Measurements from ENCODE around the gene CYP39A1. TPM values are rescaled to one million over a fixed set of nuclear protein-coding genes. Genes with fewer than 3 reads are reported as not detected.

The CYP39A1 gene
- total RNA-seq, 4 donors from 2014 or later, result 1.6 to 10.2 (median 2.3) TPM; not detected in 1

- Histone ChIP-seq H3K4me3 (no peak overlapping the region), H3K27me3 (no peaks in the 10 kb centered on the region), H3K4me1 (no peaks in the 10 kb centered on the region), H3K9me3 (no peaks in the 10 kb centered on the region), H3K27ac (no peak overlapping the region), H3K36me3 (no peaks in the 10 kb centered on the region)
- in situ Hi-C loops (cut with MboI; ENCODE audit: low pct_ligation_motif_present in 1 of 4, low pct_unique_long_range_greater_than_20kb in 1 of 4, low sequenced_read_pairs in 3 of 4) (no loop called here), intact Hi-C loops (cut with DNase I; ENCODE audit: low total_unique reads) (no loop called here)
- WGBS, 2 donors (ENCODE audit: low coverage in 1 of 2), result 49 to 88% methylated on average over 1 to 2 of the region's 2 CpGs
- TF ChIP-seq CTCF (IDR thresholded peaks at IDR 0.05) (no peak), POLR2A (IDR thresholded peaks at IDR 0.05) (no peak), POLR2AphosphoS5 (IDR thresholded peaks at IDR 0.05) (no peak), EP300 (IDR thresholded peaks at IDR 0.05; ENCODE audit: low read depth) (no peak)
- DNase-seq, result no peak
Observed at GRCh38 chr6:46573140-46573539, 79.5 kb downstream of the CYP39A1 start.

GRCh38 chr6:46565531-46565930, 87.1 kb downstream of the CYP39A1 start:
- no peaks in the 10 kb centered on the region for H3K9me3 ChIP-seq

GRCh38 chr6:46563924-46564323, 88.7 kb downstream of the CYP39A1 start:
- DNase-seq, result no peak
- H3K4me3 ChIP-seq, result no peak overlapping the region
- H3K4me1 ChIP-seq, result no peaks in the 10 kb centered on the region
- H3K27ac ChIP-seq, result no peak overlapping the region
- H3K36me3 ChIP-seq, result no peaks in the 10 kb centered on the region
- H3K27me3 ChIP-seq, result no peaks in the 10 kb centered on the region
- 94 to 100% methylated on average over 1 of the region's 1 CpG for WGBS, 2 donors (ENCODE audit: low coverage in 1 of 2)
- intact Hi-C loops (cut with DNase I; ENCODE audit: low total_unique reads), result no loop called here
- H3K9me3 ChIP-seq, result no peaks in the 10 kb centered on the region
- no peak for TF ChIP-seq CTCF (IDR thresholded peaks at IDR 0.05)
- no peak for TF ChIP-seq POLR2AphosphoS5 (IDR thresholded peaks at IDR 0.05)
- no peak for TF ChIP-seq EP300 (IDR thresholded peaks at IDR 0.05; ENCODE audit: low read depth)
- no peak for TF ChIP-seq POLR2A (IDR thresholded peaks at IDR 0.05)
- in situ Hi-C loops (cut with MboI; ENCODE audit: low pct_ligation_motif_present in 1 of 4, low pct_unique_long_range_greater_than_20kb in 1 of 4, low sequenced_read_pairs in 3 of 4), result no loop called here

More at GRCh38 chr6:46565531-46565930, 87.1 kb downstream of the CYP39A1 start:
- H3K36me3 ChIP-seq, result no peaks in the 10 kb centered on the region
- no peak overlapping the region for H3K27ac ChIP-seq
- WGBS, 2 donors (ENCODE audit: low coverage in 1 of 2), result 83% methylated on average over 3 of the region's 3 CpGs; no CpG with 5 or more reads in 1 of the 2 donors
- no peak for DNase-seq
- H3K4me3 ChIP-seq, result no peak overlapping the region
- TF ChIP-seq EP300 (IDR thresholded peaks at IDR 0.05; ENCODE audit: low read depth) (no peak), POLR2A (IDR thresholded peaks at IDR 0.05) (no peak), CTCF (IDR thresholded peaks at IDR 0.05) (no peak), POLR2AphosphoS5 (IDR thresholded peaks at IDR 0.05) (no peak)
- no peaks in the 10 kb centered on the region for H3K4me1 ChIP-seq
- H3K27me3 ChIP-seq, result no peaks in the 10 kb centered on the region
- in situ Hi-C loops (cut with MboI; ENCODE audit: low pct_ligation_motif_present in 1 of 4, low pct_unique_long_range_greater_than_20kb in 1 of 4, low sequenced_read_pairs in 3 of 4) (no loop called here), intact Hi-C loops (cut with DNase I; ENCODE audit: low total_unique reads) (no loop called here)

GRCh38 chr6:46556053-46556452, 96.6 kb downstream of the CYP39A1 start:
- Histone ChIP-seq H3K9me3 (no peaks in the 10 kb centered on the region), H3K27me3 (no peaks in the 10 kb centered on the region), H3K36me3 (no peaks in the 10 kb centered on the region), H3K4me3 (no peak overlapping the region), H3K4me1 (no peaks in the 10 kb centered on the region), H3K27ac (no peak overlapping the region)
- in situ Hi-C loops (cut with MboI; ENCODE audit: low pct_ligation_motif_present in 1 of 4, low pct_unique_long_range_greater_than_20kb in 1 of 4, low sequenced_read_pairs in 3 of 4) (no loop called here), intact Hi-C loops (cut with DNase I; ENCODE audit: low total_unique reads) (no loop called here)
- no peak for DNase-seq
- TF ChIP-seq POLR2AphosphoS5 (IDR thresholded peaks at IDR 0.05) (no peak), EP300 (IDR thresholded peaks at IDR 0.05; ENCODE audit: low read depth) (no peak), POLR2A (IDR thresholded peaks at IDR 0.05) (no peak), CTCF (IDR thresholded peaks at IDR 0.05) (no peak)
- 57 to 69% methylated on average over 4 of the region's 4 CpGs for WGBS, 2 donors (ENCODE audit: low coverage in 1 of 2)

Measured in transverse colon (tissue), 4 donors.